Activated CD8-positive, alpha-beta T cell treated with anti-CD3 and anti-CD28 coated beads, Interleukin-2, amount 10 ng/mL, durations not matched to agents 7 days and 5 days (primary cell): Measurements from ENCODE around the gene MAP7D1. TPM values are rescaled to one million over a fixed set of nuclear protein-coding genes. Genes with fewer than 3 reads are reported as not detected.

Experiments used
- ATAC-seq: fragments of 150-1000 bp; cut with Tn5 transposase; one replicate; pipeline ENCODE4 v1.10.0; 2021; ENCODE audit warnings: moderate library complexity
- CTCF ChIA-PET: fragments of 350-600 bp; sonication (Branson Sonifier 250); formaldehyde crosslinking; loops from one replicate; lab custom pipeline; 2021; ENCODE audit warnings: antibody characterized with exemption; lab: Charles Lee
- POLR2A ChIA-PET: fragments of 350-600 bp; sonication (Branson Sonifier 250); formaldehyde crosslinking; loops from one replicate; lab custom pipeline; 2021; ENCODE audit warnings: antibody characterized with exemption; lab: Charles Lee
- DNase-seq: peaks from one replicate; pipeline ENCODE4 v3.0.0-alpha.2; 2020
- H3K27ac Mint-ChIP-seq: one replicate; pipeline ENCODE4 v1.8.0; 2021; ENCODE audit warnings: mild to moderate bottlenecking, mixed read lengths
- H3K27me3 Mint-ChIP-seq: one replicate; pipeline ENCODE4 v1.8.0; 2021; ENCODE audit warnings: low read depth, mixed read lengths
- H3K36me3 Mint-ChIP-seq: one replicate; pipeline ENCODE4 v1.8.0; 2021; ENCODE audit warnings: low read depth, mixed read lengths
- H3K4me1 Mint-ChIP-seq: one replicate; pipeline ENCODE4 v1.8.0; 2021; ENCODE audit warnings: low read depth, mixed read lengths
- H3K4me3 Mint-ChIP-seq: one replicate; pipeline ENCODE4 v1.8.0; 2021; ENCODE audit warnings: mild to moderate bottlenecking, mixed read lengths
- H3K9me3 Mint-ChIP-seq: one replicate; pipeline ENCODE4 v1.8.0; 2022; ENCODE audit warnings: mixed read lengths; ENCODE audit not compliant: insufficient read depth
- total RNA-seq, 2 experiments: library from RNA; stranded (reverse); gene quantifications; one replicate each; pipeline ENCODE4 v1.2.3, GENCODE V29; 2021

The MAP7D1 gene
- total RNA-seq: 100 to 1,000 TPM; 235 to 245 TPM

DNA sequence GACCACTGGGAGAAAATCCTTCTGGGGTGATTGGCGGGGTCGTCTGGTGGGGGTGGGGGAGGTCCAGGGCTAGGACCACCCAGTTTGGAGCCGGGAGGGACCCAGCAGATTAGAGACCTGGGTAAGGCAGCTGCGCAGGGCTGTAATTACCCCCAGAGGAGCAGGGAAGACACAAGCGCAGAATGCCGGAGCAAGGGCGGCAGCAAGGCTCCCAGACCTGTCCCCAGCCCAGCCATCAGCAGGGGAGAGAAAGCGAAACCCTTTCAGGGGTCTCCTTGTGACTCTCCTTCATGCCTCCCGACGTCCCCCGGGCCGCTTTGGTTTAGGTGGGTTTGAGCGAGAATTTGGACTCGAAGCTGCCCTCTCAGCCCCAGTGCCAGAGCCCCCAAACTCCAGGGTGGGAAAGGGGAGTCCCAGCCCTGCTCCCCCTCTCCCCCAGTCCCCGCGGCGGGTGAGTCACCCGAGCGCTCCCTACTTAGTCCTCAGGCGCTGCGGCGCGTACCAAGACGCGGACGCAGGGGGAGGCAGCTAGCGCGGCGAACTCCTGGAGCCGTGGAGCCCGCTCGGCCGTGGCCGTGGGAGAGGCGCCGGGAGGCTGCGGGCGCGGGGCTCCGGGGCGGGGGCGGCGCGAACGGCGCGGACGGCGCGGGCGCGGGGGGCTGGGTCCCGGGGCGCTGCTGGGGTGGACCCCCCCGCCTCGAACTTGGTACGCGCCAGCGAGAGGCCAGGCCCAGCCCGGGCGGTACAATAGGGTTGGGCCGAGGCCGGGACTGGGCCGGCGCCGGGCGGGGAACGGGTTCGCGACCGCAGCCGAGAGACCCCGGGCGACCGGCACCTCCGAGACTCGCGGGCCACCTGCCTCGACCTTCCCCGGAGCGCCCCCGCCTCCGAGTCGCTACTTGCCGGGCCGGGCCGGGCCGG is at the start of gene MAP7D1:
TSS of gene MAP7D1 (plus strand) at position 753 of the 921 bp plus-strand sequence. CDS start 258 bp downstream, outside the sequence.
- DNase-seq: peak; percentile 85
- peak within 1 kb of the TSS; percentile 94 for H3K27ac Mint-ChIP-seq
- H3K4me3 Mint-ChIP-seq: peak within 1 kb of the TSS; percentile 92
- H3K9me3 Mint-ChIP-seq: no peaks in the 10 kb centered on the region
- CTCF ChIA-PET: interaction anchor here (1.7 to 3.0 kb wide), 2 partner anchors 32 to 130 kb away, joined by 6 to 14 read pairs; no protein-coding TSS in a partner anchor
- H3K36me3 Mint-ChIP-seq: peaks cover 32% of the 10 kb centered on the region
- peaks cover 74% of the 10 kb centered on the region for H3K4me1 Mint-ChIP-seq
- ATAC-seq: peak; percentile 72
- H3K27me3 Mint-ChIP-seq: no peaks in the 10 kb centered on the region
- POLR2A ChIA-PET: interaction anchor here (1.2 to 3.6 kb wide), 4 partner anchors 32 to 309 kb away, joined by 3 to 27 read pairs (median 4); partner anchors contain the start of genes MRPS15 and THRAP3

DNA sequence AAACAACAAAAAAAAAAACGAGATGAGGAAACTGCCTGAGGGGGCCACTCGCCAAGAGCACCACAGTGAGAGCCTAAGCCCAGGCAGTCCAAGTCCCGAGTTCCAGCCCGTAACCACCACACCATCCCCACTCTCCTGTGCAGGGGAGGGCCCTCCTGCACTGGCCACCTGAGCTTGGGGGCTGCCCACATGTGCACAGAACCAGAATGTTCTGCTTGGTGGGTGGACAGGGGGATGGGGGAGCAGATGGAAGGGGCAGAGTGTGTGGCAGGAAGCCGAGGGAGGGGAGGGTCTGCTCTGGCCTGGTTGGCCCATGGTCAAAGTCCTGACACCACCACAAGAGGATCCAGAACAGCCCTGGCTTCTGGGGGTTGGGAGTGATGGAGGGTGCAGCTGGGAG is 49.7 kb upstream of the MAP7D1 start:
- ATAC-seq: no peak
- Mint-ChIP-seq H3K4me1 (peaks cover 39% of the 10 kb centered on the region), H3K4me3 (no peak overlapping the region), H3K9me3 (no peaks in the 10 kb centered on the region), H3K27me3 (no peaks in the 10 kb centered on the region), H3K36me3 (no peaks in the 10 kb centered on the region), H3K27ac (no peak overlapping the region)
- POLR2A ChIA-PET: no interaction called here
- CTCF ChIA-PET: interaction anchor here (0.9 to 21.8 kb wide), 2 partner anchors 28 to 179 kb away, joined by 3 to 349 read pairs; no protein-coding TSS in a partner anchor
- DNase-seq: no peak

DNA sequence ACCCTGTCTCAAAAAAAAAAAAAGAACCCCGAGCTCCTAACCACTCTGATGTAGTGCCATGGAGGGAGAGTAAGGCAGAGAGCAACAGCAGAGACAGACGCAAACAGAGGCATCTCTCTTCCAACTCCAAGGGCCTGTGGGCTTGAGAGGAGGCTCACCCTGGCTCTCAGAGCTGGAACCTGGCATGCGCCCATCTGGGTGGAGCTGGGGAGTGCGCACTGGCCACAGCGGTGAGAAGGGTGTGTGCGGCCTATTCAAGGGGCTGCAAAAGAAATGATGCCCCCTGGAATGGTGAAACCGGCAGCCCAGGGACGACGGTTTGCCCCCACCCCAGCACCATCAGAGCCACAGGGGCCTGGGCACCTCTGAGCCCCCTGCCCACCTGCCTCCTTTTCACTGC is 48.6 kb upstream of the MAP7D1 start:
- ChIA-PET POLR2A (interaction anchor here (0.6 kb wide), 2 partner anchors 73 to 140 kb away, joined by 3 read pairs; no protein-coding TSS in a partner anchor), CTCF (interaction anchor here (21.8 kb wide), 1 partner anchor 27 kb away, joined by 349 read pairs; no protein-coding TSS in a partner anchor)
- Mint-ChIP-seq H3K4me3 (no peak overlapping the region), H3K27ac (no peak overlapping the region), H3K9me3 (no peaks in the 10 kb centered on the region), H3K36me3 (no peaks in the 10 kb centered on the region), H3K27me3 (no peaks in the 10 kb centered on the region), H3K4me1 (peaks cover 46% of the 10 kb centered on the region)
- DNase-seq (no peak), ATAC-seq (no peak)

DNA sequence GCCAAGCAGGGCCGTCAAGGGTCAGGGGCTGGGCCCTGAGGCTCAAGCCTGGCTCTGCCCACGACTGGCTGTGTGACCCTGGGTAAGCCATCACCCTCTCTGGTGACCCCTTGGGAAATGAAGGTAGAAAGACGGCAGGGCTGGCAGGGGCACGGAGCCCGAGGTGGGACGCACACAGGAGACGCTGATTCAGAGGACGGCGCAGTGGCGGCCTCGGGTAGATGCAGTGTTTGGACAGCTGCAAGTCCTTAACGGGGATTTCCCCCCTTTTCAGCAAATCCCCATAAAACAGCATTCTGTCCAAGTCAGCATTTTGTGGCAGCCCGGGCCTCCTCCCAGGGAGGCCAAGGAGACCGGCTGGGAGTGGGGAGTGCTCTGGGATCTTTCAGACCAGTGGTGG is 47.6 kb upstream of the MAP7D1 start:
- peaks cover 47% of the 10 kb centered on the region for H3K4me1 Mint-ChIP-seq
- H3K36me3 Mint-ChIP-seq: no peaks in the 10 kb centered on the region
- no peaks in the 10 kb centered on the region for H3K9me3 Mint-ChIP-seq
- H3K27ac Mint-ChIP-seq: peak overlapping the region; percentile 49
- DNase-seq: no peak
- H3K27me3 Mint-ChIP-seq: no peaks in the 10 kb centered on the region
- no peak overlapping the region for H3K4me3 Mint-ChIP-seq
- no peak for ATAC-seq
- POLR2A ChIA-PET: interaction anchor here (0.6 to 1.2 kb wide), 2 partner anchors 27 to 213 kb away, joined by 3 read pairs; no protein-coding TSS in a partner anchor
- CTCF ChIA-PET: interaction anchor here (1.2 to 21.8 kb wide), 2 partner anchors 9 to 26 kb away, joined by 4 to 349 read pairs; no protein-coding TSS in a partner anchor

DNA sequence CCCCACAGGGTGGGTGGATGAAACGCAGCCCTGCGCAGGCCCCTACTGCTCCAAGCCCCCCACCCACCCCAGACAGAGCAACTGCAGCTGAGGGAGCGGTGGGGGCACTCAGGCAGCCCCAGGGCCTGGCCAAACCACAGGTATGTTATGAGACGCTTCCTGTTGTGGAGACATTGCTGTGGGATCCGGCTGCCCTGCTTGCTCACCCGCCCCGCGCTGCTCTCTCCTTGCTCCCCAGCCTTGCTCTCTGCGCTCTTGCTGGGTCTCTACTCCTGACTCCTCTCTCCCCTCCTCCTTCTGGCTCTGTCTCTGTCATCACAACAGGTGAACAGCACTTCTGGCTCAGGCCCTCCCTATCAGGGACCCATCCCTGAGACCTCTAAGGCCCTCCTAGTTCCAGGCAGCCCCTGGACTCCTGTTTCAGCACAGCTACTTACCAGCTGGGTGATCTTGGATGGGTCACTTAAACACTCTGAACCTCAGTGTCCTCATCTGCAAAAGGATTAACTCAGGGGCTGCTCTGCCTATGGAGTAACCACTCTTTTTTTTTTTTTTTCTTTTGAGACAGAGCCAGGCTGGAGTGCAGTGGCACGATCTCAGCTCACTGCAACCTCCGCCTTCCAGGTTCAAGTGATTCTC is 46.8 kb upstream of the MAP7D1 start:
- H3K36me3 Mint-ChIP-seq: no peaks in the 10 kb centered on the region
- DNase-seq (peak; percentile 80), ATAC-seq (peak; percentile 97)
- no peaks in the 10 kb centered on the region for H3K9me3 Mint-ChIP-seq
- H3K27ac Mint-ChIP-seq: peak overlapping the region; percentile 84
- ChIA-PET POLR2A (interaction anchor here (1.0 to 1.2 kb wide), 2 partner anchors 23 to 26 kb away, joined by 3 read pairs; no protein-coding TSS in a partner anchor), CTCF (interaction anchor here (1.2 to 21.8 kb wide), 3 partner anchors 9 to 40 kb away, joined by 4 to 349 read pairs (median 7); partner anchors contain the start of gene TRAPPC3)
- H3K4me1 Mint-ChIP-seq: peaks cover 47% of the 10 kb centered on the region
- peak overlapping the region; percentile 27 for H3K4me3 Mint-ChIP-seq
- no peaks in the 10 kb centered on the region for H3K27me3 Mint-ChIP-seq

DNA sequence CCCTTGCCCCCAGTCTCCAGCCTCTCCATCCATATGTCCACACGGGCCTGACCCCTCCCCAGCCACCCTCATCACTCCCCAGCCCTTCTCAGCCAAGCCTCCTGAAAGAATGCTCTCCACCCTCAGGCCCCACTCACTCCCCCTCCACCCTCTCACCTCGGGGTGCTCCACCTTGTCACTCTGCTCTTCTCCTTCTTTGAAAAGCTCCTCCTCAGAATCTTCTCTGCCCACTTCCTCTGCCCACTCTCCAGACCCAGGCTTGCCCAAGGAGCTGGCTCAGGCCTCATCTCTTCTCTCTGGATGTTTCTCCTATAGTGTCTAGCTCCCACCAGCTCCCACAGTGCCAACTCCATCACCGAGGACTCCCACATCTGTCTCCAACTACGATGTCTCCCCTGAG is 44.8 kb upstream of the MAP7D1 start:
- H3K27ac Mint-ChIP-seq: peak overlapping the region; percentile 13
- peaks cover 42% of the 10 kb centered on the region for H3K4me1 Mint-ChIP-seq
- DNase-seq: no peak
- no peaks in the 10 kb centered on the region for H3K36me3 Mint-ChIP-seq
- ChIA-PET CTCF (interaction anchor here (0.7 to 21.8 kb wide), 3 partner anchors 11 to 175 kb away, joined by 3 to 349 read pairs (median 4); no protein-coding TSS in a partner anchor), POLR2A (interaction anchor here (0.6 kb wide), 1 partner anchor 39 kb away, joined by 3 read pairs; no protein-coding TSS in a partner anchor)
- no peaks in the 10 kb centered on the region for H3K27me3 Mint-ChIP-seq
- H3K4me3 Mint-ChIP-seq: no peak overlapping the region
- no peak for ATAC-seq
- H3K9me3 Mint-ChIP-seq: no peaks in the 10 kb centered on the region

DNA sequence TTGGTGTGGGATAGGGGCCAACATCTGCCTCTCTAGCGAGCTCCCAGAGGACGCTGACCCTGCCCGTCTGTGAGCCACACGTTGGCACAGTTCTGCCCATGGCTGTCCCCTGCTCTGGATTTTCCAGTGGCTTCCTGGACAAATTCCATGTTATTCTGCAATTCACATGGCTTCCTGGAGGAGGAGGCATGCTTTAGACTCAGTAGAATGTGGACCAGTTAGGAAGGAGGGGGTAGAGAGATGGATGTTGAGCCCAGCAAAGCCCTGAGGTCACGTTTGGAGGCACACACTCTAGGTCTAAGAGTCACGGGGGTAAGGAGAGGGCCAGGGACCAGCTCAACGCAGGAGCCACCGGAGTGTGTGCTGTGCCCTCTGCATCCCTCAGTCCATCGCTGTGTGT is 43.1 kb upstream of the MAP7D1 start:
- DNase-seq (no peak), ATAC-seq (no peak)
- no peaks in the 10 kb centered on the region for H3K27me3 Mint-ChIP-seq
- POLR2A ChIA-PET: interaction anchor here (0.6 to 0.9 kb wide), 2 partner anchors 10 to 1602 kb away, joined by 3 to 4 read pairs; no protein-coding TSS in a partner anchor
- H3K27ac Mint-ChIP-seq: no peak overlapping the region
- no peaks in the 10 kb centered on the region for H3K36me3 Mint-ChIP-seq
- CTCF ChIA-PET: interaction anchor here (21.8 kb wide), 1 partner anchor 21 kb away, joined by 349 read pairs; no protein-coding TSS in a partner anchor
- no peaks in the 10 kb centered on the region for H3K9me3 Mint-ChIP-seq
- no peak overlapping the region for H3K4me3 Mint-ChIP-seq
- H3K4me1 Mint-ChIP-seq: peaks cover 39% of the 10 kb centered on the region

DNA sequence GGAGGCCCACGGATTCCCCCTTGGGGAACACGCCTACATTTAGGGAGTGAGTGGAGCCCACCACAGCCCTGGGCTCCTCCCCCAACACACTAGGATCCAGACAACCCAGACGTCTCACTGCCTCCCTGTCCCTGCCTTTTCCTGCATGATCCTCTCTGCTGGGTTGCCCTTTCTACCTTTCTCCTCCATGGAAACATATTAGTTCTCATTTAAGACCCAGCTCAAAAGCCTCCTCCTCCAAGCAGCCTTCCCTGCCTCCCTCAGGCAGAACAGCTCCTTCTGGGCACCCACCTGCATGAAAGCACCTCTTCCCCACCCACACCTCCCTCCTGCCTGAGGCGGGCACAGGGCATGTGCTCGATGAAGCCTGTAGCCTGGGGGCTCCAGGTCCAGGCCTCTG is 41.6 kb upstream of the MAP7D1 start:
- Mint-ChIP-seq H3K36me3 (no peaks in the 10 kb centered on the region), H3K4me3 (no peak overlapping the region), H3K27me3 (no peaks in the 10 kb centered on the region), H3K27ac (no peak overlapping the region), H3K9me3 (no peaks in the 10 kb centered on the region), H3K4me1 (peaks cover 23% of the 10 kb centered on the region)
- ChIA-PET POLR2A (no interaction called here), CTCF (no interaction called here)
- DNase-seq: no peak
- ATAC-seq: no peak

DNA sequence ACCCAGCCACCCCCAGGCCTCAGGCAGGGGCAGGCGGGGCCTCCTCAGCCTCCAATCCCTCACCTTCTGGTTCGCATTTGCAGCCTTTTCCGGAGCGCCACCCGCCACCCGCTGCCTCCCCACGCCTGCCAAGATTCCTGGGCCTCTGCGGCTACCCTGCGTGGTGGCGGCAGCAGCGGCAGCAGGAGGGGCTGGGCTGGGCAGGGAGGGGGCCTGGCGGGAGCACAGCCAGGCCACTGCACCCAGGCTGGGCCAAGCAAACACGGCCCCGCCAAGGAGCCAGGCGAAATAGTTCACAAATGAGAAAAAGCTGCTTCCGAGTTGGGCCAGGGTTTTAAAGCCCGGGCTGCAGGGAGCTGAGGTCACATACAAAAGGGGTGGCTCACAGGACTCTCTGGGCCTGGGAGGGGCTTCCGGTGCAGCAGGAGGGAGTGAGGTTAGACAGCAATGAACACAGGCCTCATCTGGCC is 40.7 kb upstream of the MAP7D1 start:
- POLR2A ChIA-PET: interaction anchor here (1.0 to 1.2 kb wide), 2 partner anchors 20 to 34 kb away, joined by 3 to 4 read pairs; partner anchors contain the start of gene TRAPPC3
- DNase-seq: no peak
- H3K36me3 Mint-ChIP-seq: no peaks in the 10 kb centered on the region

DNA sequence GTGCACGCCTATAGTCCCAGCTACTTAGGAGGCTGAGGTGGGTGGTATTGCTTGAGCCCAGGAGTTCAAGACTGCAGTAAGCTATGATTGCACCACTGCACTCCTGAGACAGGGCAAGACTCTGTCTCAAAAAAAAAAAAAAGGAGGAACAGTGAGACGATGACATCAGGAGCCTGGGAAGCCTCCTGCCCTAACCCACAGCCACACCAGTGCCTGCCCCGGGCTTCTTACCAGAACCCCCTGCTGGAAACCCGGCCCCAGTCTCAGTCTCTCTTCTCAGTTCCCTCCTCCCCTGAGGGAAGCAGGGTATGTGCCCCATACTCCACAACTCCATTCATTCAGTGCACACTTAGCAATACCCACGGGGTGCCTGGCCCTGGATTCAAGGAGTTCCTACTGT is 40.0 kb upstream of the MAP7D1 start:
- no peaks in the 10 kb centered on the region for H3K36me3 Mint-ChIP-seq

More for the DNA sequence above, 40.7 kb upstream of the MAP7D1 start:
- no peak overlapping the region for H3K27ac Mint-ChIP-seq
- H3K4me3 Mint-ChIP-seq: no peak overlapping the region
- H3K27me3 Mint-ChIP-seq: peaks cover 2% of the 10 kb centered on the region
- no peak for ATAC-seq
- CTCF ChIA-PET: interaction anchor here (0.8 to 2.4 kb wide), 4 partner anchors 13 to 34 kb away, joined by 3 to 7 read pairs (median 4); partner anchors contain the start of gene TRAPPC3
- no peaks in the 10 kb centered on the region for H3K9me3 Mint-ChIP-seq
- peaks cover 18% of the 10 kb centered on the region for H3K4me1 Mint-ChIP-seq

More for the DNA sequence above, 40.0 kb upstream of the MAP7D1 start:
- Mint-ChIP-seq H3K9me3 (no peaks in the 10 kb centered on the region), H3K27me3 (peaks cover 2% of the 10 kb centered on the region), H3K4me1 (peaks cover 12% of the 10 kb centered on the region), H3K27ac (no peak overlapping the region), H3K4me3 (no peak overlapping the region)
- POLR2A ChIA-PET: interaction anchor here (1.0 to 1.2 kb wide), 2 partner anchors 19 to 33 kb away, joined by 3 to 4 read pairs; partner anchors contain the start of gene TRAPPC3
- CTCF ChIA-PET: interaction anchor here (0.8 to 2.4 kb wide), 4 partner anchors 14 to 34 kb away, joined by 3 to 7 read pairs (median 4); partner anchors contain the start of gene TRAPPC3
- no peak for ATAC-seq
- DNase-seq: no peak
